ENCODE measurements around the gene PFN1.
"Not testable (repeated sequence)": the region's sequence is repeated elsewhere in the genome, so short reads cannot be mapped to it uniquely, and the experiment has no call there.

Gene PFN1

GRCh38 chr17:4931963-4932362 lies 16.4 kb downstream of the PFN1 start, which contains the start of gene GP1BA:
GP1BA (plus strand) TSS chr17:4932277; CDS start chr17:4932605, 328 bp downstream.
- FAIRE-seq (peak; percentile 33), DNase-seq (ENCODE audit: insufficient read length, low spot score) (no peak)

- no peak for FAIRE-seq
- no peak for DNase-seq (ENCODE audit: insufficient read length, low spot score)
These were observed 19.4 kb downstream of the PFN1 start for GRCh38 chr17:4928881-4929280.

GRCh38 chr17:4926577-4927335 lies 21.6 kb downstream of the PFN1 start:
- DNase-seq (ENCODE audit: insufficient read length, low spot score); FAIRE-seq: not testable (repeated sequence)

- no peak for FAIRE-seq
- DNase-seq (ENCODE audit: insufficient read length, low spot score): no peak
These were observed 27.0 kb downstream of the PFN1 start for GRCh38 chr17:4921320-4921719.

- no peak for DNase-seq (ENCODE audit: insufficient read length, low spot score)
- FAIRE-seq: no peak
These were observed 27.8 kb downstream of the PFN1 start for GRCh38 chr17:4920351-4921048.

- DNase-seq (ENCODE audit: insufficient read length, low spot score) (no peak), FAIRE-seq (no peak)
These were observed 28.8 kb downstream of the PFN1 start for GRCh38 chr17:4919511-4920047.

- DNase-seq (ENCODE audit: insufficient read length, low spot score); FAIRE-seq: not testable (repeated sequence)
These were observed 33.8 kb downstream of the PFN1 start for GRCh38 chr17:4914551-4914950.

- FAIRE-seq: no peak
- no peak for DNase-seq (ENCODE audit: insufficient read length, low spot score)
These were observed 34.3 kb downstream of the PFN1 start for GRCh38 chr17:4913994-4914393.

GRCh38 chr17:4908711-4909496 lies 39.4 kb downstream of the PFN1 start:
- FAIRE-seq: peak; percentile 83
- peak; percentile 75 for DNase-seq (ENCODE audit: insufficient read length, low spot score)

GRCh38 chr17:4908301-4908700 lies 40.0 kb downstream of the PFN1 start:
- no peak for FAIRE-seq
- no peak for DNase-seq (ENCODE audit: insufficient read length, low spot score)

- FAIRE-seq; DNase-seq (ENCODE audit: insufficient read length, low spot score): not testable (repeated sequence)
These were observed 41.7 kb downstream of the PFN1 start for GRCh38 chr17:4906642-4907041.

- FAIRE-seq: peak; percentile 95
These were observed 45.1 kb downstream of the PFN1 start, which contains the start of gene CHRNE for GRCh38 chr17:4903051-4903818. CHRNE (minus strand) TSS chr17:4903098; CDS start chr17:4903063, 35 bp downstream.

GRCh38 chr17:4902540-4902939 lies 45.8 kb downstream of the PFN1 start:
- no peak for FAIRE-seq

More at GRCh38 chr17:4903051-4903818, 45.1 kb downstream of the PFN1 start, which contains the start of gene CHRNE:
- DNase-seq (ENCODE audit: insufficient read length, low spot score): no peak

GRCh38 chr17:4901648-4902344 lies 46.5 kb downstream of the PFN1 start:
- FAIRE-seq (no peak), DNase-seq (ENCODE audit: insufficient read length, low spot score) (no peak)

More at GRCh38 chr17:4902540-4902939, 45.8 kb downstream of the PFN1 start:
- no peak for DNase-seq (ENCODE audit: insufficient read length, low spot score)

GRCh38 chr17:4901108-4901647 lies 47.2 kb downstream of the PFN1 start:
- DNase-seq (ENCODE audit: insufficient read length, low spot score): no peak
- no peak for FAIRE-seq

- no peak for DNase-seq (ENCODE audit: insufficient read length, low spot score)
- no peak for FAIRE-seq
These were observed 47.9 kb downstream of the PFN1 start for GRCh38 chr17:4900231-4901107.

- peak; percentile 70 for DNase-seq (ENCODE audit: insufficient read length, low spot score)
- FAIRE-seq: peak; percentile 28
These were observed 48.7 kb downstream of the PFN1 start, which contains the start of gene C17orf107 for GRCh38 chr17:4899341-4900230. C17orf107 (plus strand) TSS chr17:4899536; CDS start chr17:4899763, 227 bp downstream.
